GM12878 (cell line): ENCODE results near the gene NCDN.

ENCODE experiments used
- BACH1 ChIP-seq: fragments of 450-650 bp; IDR thresholded peaks from 2 replicates; pipeline ENCODE4 v1.6.1; 2017; ENCODE audit warnings: mild to moderate bottlenecking, borderline replicate concordance
- BMI1 ChIP-seq: fragments of 450-650 bp; IDR thresholded peaks from 2 replicates; pipeline ENCODE4 v1.6.1; 2016; ENCODE audit warnings: mild to moderate bottlenecking, moderate library complexity, borderline replicate concordance
- MLLT1 ChIP-seq: fragments of 450-650 bp; IDR thresholded peaks from 2 replicates; pipeline ENCODE4 v1.6.1; 2016; ENCODE audit warnings: mild to moderate bottlenecking
- POLR2AphosphoS2 ChIP-seq: IDR thresholded peaks from 2 replicates; pipeline ENCODE4 v1.6.1; 2011; ENCODE audit warnings: low read depth, mild to moderate bottlenecking, low read length, improper control_type of control experiment, moderate library complexity
- RAD21 ChIP-seq: IDR thresholded peaks from 2 replicates; pipeline ENCODE4 v1.6.1; 2011; ENCODE audit warnings: mild to moderate bottlenecking, low read depth, low read length, moderate library complexity; ENCODE audit not compliant: insufficient read depth
- RELA ChIP-seq: fragments of 450-650 bp; IDR thresholded peaks from 2 replicates; pipeline ENCODE4 v1.8.0; 2014; ENCODE audit warnings: borderline replicate concordance; ENCODE audit not compliant: partially characterized antibody
- TCF3 ChIP-seq: IDR thresholded peaks from 2 replicates; pipeline ENCODE4 v1.6.1; 2012; ENCODE audit warnings: low read depth, mild to moderate bottlenecking, low read length, borderline replicate concordance; ENCODE audit not compliant: insufficient read depth
- ZNF274 ChIP-seq: IDR thresholded peaks from one replicate; pipeline ENCODE4 v1.8.0; 2011; ENCODE audit not compliant: insufficient read length, insufficient read depth
- TF ChIP-seq, protein P1 (sequence below), 3 experiments: IDR thresholded peaks in 2 of 3; conservative IDR thresholded peaks in 1 of 3; 2 replicates each; pipeline ENCODE4 v1.5.1; 2011; ENCODE audit warnings: low read depth in 3 of 3, low read length in 3 of 3, mild to moderate bottlenecking in 3 of 3, control low read depth in 2 of 3, moderate library complexity in 2 of 3, inconsistent platforms in 1 of 3, mixed read lengths in 1 of 3; ENCODE audit not compliant: control insufficient read depth in 2 of 3, insufficient read depth in 1 of 3; ENCODE audit errors: extremely low read depth in 1 of 3

DNA sequence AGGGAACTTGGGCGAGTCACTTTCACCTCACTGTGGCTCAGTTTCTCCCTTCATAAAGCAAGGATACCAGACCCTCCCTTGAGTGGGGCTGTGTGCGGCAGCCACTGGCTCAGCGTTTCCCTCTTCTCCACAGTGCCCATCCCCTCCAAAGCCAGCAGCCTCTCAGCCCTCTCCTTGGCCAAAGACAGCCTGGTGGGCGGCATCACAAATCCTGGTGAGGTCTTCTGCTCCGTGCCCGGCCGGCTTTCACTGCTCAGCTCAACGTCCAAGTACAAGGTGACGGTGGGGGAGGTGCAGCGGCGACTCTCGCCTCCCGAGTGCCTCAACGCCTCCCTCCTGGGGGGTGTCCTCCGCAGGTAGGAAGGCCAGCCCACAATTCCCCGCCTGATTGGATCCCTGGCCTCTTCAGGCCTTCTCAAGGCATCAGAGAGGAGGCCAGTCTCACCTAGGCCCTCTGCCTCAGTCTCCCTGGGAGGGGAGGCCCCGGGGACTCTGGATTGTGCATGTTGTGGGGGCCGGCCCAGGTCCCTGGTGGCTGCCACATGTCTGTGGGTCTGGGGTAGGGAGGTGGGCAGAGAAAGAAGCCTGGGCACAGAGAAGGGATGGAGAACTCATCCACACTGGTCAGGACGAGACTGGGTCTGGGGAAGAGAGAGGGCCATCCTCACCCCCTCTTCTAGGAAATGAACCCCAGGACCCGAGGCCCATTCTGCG, 30.8 kb downstream of the NCDN start:
- no peak for TF ChIP-seq BACH1
- TF ChIP-seq, protein P1, sequence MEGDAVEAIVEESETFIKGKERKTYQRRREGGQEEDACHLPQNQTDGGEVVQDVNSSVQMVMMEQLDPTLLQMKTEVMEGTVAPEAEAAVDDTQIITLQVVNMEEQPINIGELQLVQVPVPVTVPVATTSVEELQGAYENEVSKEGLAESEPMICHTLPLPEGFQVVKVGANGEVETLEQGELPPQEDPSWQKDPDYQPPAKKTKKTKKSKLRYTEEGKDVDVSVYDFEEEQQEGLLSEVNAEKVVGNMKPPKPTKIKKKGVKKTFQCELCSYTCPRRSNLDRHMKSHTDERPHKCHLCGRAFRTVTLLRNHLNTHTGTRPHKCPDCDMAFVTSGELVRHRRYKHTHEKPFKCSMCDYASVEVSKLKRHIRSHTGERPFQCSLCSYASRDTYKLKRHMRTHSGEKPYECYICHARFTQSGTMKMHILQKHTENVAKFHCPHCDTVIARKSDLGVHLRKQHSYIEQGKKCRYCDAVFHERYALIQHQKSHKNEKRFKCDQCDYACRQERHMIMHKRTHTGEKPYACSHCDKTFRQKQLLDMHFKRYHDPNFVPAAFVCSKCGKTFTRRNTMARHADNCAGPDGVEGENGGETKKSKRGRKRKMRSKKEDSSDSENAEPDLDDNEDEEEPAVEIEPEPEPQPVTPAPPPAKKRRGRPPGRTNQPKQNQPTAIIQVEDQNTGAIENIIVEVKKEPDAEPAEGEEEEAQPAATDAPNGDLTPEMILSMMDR (IDR thresholded peaks at IDR 0.05 in 2 of 3, conservative IDR thresholded peaks at IDR 0.05 in 1 of 3; ENCODE audit: control insufficient read depth in 2 of 3, extremely low read depth in 1 of 3, insufficient read depth in 1 of 3, low read depth in 3 of 3, low read length in 3 of 3), result no peak
- no peak for TF ChIP-seq RAD21
- no peak for TF ChIP-seq MLLT1
- no peak for TF ChIP-seq RELA
- TF ChIP-seq BMI1, result no peak
- no peak for TF ChIP-seq ZNF274
- no peak for TF ChIP-seq POLR2AphosphoS2
- no peak for TF ChIP-seq TCF3
